Measurements from ENCODE around the gene SYNPO.
A peak's percentile ranks its signal among the peaks of the same experiment; 100 is the strongest.

The SYNPO gene

DNA sequence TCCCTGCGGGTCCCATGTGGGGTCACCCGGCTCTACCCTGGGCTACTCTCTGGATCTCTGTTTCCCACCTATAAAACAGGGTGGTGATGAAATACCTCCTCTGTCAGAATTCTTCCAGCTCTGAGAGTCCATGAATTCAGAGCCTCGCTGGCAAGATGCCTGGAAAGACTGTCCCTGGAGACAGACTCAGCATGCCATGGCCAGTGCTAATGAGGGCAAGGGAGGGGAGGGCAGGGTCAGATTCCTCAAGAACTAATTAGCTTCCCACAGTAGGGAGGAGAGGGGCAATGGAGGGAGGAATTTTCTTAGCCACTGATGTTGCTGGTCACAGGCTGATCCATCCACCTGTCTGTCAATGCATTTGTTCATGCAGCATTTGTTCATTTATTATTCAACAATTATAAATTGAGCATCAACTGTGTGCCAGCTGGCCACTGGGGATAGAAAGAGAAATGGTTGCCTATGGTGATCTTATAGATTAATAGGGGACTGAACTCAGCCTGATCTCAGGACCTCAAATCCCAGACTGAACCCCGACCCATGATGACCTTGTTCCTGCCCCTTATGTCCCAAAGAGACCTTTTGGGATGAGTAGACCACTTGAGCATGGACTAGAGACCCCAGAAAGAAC lies 4.7 kb downstream of the SYNPO start:
- TF ChIP-seq, protein P1, sequence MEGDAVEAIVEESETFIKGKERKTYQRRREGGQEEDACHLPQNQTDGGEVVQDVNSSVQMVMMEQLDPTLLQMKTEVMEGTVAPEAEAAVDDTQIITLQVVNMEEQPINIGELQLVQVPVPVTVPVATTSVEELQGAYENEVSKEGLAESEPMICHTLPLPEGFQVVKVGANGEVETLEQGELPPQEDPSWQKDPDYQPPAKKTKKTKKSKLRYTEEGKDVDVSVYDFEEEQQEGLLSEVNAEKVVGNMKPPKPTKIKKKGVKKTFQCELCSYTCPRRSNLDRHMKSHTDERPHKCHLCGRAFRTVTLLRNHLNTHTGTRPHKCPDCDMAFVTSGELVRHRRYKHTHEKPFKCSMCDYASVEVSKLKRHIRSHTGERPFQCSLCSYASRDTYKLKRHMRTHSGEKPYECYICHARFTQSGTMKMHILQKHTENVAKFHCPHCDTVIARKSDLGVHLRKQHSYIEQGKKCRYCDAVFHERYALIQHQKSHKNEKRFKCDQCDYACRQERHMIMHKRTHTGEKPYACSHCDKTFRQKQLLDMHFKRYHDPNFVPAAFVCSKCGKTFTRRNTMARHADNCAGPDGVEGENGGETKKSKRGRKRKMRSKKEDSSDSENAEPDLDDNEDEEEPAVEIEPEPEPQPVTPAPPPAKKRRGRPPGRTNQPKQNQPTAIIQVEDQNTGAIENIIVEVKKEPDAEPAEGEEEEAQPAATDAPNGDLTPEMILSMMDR (IDR thresholded peaks at IDR 0.05; ENCODE audit: low read length, missing control alignments), result no peak
- peak overlapping the region; percentile 5 for H3K4me3 ChIP-seq (replicated peaks; ENCODE audit: low read depth, low read length)
- DNase-seq (ENCODE audit: low read depth), result peak; percentile 92

DNA sequence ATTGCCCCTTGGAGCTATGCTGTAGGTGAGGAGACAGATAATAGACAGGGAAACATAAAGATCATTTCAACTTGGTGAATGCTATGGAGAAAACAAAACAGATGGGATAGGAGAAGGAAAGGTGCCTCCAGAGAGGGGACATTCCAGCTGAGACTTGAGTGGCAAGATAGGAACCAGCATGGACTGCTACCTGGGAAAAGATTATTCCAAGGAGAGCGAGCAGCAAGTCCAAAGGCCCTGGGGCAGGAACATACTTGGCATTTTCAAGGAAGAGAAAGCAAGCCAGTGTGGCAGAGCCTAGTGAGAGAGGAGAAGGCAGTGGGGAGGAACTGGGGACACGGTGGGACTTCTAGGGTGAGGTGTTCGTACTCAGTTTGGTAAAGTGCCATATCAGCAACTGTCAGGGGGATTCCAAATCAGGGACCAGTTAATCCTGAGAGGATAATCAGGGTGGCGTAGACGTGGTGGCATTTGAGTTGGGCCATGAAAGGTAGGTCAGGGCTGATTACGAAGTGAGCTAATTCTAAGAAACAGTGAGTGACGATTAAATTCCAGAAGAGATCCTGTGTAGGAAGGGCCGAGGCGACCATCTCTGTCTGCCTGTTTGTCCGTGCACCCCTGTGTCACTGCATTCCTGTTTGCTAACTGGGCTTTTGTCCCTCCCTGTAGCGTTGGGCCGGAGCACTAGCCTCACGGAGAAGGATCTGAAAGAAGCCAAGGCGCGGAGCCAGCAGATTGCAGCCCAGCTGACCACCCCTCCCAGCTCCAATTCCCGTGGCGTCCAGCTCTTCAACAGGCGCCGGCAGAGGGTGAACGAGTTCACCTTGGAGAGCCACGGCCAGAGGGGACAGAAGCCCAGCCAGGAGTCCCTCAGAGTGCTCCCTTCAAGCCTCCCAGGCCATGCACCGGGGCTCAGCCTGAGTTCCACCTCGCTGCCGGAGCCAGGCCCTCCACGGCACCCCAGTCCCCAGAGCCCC lies 7.1 kb downstream of the SYNPO start:
- TF ChIP-seq, protein P1 (IDR thresholded peaks at IDR 0.05; ENCODE audit: low read length, missing control alignments), result no peak

DNA sequence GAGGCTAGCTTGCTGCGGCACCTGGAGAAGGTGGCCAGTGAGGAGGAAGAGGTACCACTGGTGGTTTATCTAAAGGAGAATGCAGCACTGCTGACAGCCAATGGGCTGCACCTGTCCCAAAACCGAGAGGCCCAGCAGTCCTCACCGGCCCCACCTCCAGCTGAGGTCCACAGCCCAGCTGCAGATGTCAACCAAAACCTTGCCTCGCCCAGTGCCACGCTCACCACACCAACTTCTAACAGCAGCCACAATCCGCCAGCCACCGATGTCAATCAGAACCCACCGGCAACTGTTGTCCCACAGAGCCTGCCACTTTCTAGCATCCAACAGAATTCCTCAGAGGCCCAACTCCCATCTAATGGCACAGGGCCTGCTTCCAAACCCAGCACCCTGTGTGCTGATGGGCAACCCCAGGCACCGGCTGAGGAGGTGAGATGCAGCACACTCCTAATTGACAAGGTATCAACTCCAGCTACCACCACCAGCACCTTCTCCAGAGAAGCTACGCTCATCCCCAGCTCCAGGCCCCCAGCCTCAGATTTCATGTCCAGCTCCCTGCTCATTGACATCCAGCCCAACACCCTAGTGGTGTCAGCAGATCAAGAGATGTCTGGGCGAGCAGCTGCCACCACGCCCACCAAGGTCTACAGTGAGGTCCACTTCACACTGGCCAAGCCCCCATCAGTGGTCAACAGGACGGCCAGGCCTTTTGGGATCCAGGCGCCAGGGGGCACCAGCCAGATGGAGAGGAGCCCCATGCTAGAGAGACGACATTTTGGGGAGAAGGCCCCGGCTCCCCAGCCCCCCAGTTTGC lies 8.0 kb downstream of the SYNPO start:
- TF ChIP-seq, protein P1 (IDR thresholded peaks at IDR 0.05; ENCODE audit: low read length, missing control alignments), result no peak
- no peak overlapping the region for H3K4me3 ChIP-seq (replicated peaks; ENCODE audit: low read depth, low read length)
- no peak for DNase-seq (ENCODE audit: low read depth)

More for the DNA sequence above, 7.1 kb downstream of the SYNPO start:
- no peak for DNase-seq (ENCODE audit: low read depth)
- H3K4me3 ChIP-seq (replicated peaks; ENCODE audit: low read depth, low read length), result no peak overlapping the region

DNA sequence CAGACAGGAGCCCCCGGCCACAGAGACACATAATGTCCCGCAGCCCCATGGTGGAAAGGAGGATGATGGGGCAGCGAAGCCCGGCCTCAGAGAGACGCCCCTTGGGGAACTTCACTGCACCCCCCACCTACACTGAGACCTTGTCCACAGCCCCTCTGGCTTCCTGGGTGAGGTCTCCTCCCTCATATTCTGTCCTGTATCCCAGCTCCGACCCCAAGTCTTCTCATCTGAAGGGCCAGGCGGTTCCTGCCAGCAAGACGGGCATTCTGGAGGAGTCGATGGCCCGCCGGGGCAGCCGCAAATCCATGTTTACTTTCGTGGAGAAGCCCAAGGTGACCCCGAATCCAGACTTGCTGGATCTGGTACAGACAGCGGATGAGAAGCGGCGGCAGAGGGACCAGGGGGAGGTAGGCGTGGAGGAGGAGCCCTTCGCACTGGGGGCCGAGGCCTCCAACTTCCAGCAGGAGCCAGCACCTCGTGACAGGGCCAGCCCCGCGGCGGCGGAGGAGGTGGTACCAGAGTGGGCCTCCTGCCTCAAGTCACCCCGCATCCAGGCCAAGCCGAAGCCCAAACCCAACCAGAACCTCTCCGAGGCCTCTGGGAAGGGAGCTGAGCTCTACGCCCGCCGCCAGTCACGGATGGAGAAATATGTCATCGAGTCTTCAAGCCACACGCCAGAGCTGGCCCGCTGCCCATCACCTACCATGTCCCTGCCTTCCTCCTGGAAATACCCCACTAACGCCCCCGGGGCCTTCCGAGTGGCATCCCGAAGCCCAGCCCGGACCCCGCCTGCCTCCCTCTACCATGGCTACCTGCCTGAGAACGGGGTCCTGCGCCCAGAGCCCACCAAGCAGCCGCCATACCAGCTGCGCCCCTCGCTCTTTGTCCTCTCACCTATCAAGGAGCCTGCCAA lies 8.9 kb downstream of the SYNPO start:
- no peak overlapping the region for H3K4me3 ChIP-seq (replicated peaks; ENCODE audit: low read depth, low read length)
- TF ChIP-seq, protein P1 (IDR thresholded peaks at IDR 0.05; ENCODE audit: low read length, missing control alignments), result no peak
- no peak for DNase-seq (ENCODE audit: low read depth)

DNA sequence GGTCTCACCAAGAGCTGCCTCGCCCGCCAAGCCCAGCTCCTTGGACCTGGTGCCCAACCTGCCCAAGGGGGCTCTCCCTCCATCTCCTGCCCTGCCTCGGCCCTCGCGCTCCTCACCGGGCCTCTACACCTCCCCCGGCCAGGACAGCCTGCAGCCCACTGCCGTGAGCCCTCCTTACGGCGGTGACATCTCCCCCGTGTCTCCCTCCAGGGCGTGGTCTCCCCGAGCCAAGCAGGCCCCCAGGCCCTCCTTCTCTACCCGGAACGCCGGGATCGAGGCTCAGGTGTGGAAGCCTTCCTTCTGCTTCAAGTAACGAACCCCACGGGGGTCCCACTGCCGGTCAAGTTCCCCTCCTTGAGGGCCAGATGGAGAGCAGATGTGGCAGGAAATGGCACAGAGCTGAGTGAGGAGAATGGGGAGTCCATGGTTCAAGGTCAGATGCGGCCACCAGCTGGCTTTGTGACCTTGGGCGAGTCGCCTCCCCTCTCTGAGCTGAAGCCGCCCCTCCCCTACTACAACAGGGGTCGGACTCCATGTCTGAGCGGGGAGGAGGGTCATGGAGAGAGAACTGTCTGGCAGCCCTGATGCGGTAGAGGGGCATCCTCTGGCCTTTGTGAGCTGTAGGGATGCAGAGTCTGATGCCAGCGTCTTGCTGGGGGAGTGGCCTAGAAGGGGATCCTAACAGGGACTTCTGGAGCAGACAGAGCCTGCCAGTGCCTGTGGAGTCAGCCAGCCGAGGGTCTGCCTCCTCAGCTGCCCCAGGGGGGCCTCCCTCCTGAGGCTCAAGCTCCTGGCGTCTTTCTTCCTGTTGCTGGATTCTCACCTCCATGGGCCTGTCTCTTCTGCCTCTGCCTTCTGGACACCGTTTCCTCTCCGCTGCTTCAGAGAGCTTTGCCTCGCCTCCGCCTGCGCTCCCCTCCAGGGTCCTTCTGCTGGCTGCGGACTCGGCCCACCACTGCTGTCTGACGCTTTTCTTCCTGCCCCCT lies 9.9 kb downstream of the SYNPO start:
- no peak for DNase-seq (ENCODE audit: low read depth)
- H3K4me3 ChIP-seq (replicated peaks; ENCODE audit: low read depth, low read length), result no peak overlapping the region
- TF ChIP-seq, protein P1 (IDR thresholded peaks at IDR 0.05; ENCODE audit: low read length, missing control alignments), result no peak
